HCT116 (cell line): ENCODE measurements around the gene UFD1. TPM values are rescaled to one million over a fixed set of nuclear protein-coding genes. Genes with fewer than 3 reads are reported as not detected.

Experiments used
- ATAC-seq: fragments of 200-7000 bp; cut with Tn5 transposase; 2 replicates; pipeline ENCODE4 v1.9.1; 2020; ENCODE audit warnings: mild to moderate bottlenecking, moderate library complexity
- BruUV-seq: library from RNA; stranded (reverse); fragments of 400-500 nt; replicated peaks from 2 replicates; lab custom pipeline; 2021; lab: Mats Ljungman, UMichigan
- CTCF ChIA-PET: fragments of 300-600 bp; sonication (Branson Sonifier 250); formaldehyde crosslinking; loops from one replicate; lab custom pipeline; 2021; ENCODE audit warnings: antibody characterized with exemption; lab: Charles Lee
- POLR2A ChIA-PET: fragments of 300-600, 350-600 bp; sonication (Branson Sonifier 250); formaldehyde crosslinking; loops from one replicate; lab custom pipeline; 2021; ENCODE audit warnings: antibody characterized with exemption; lab: Charles Lee
- RAD21 ChIA-PET, 2 experiments: fragments of 300-600 bp; sonication (Branson Sonifier 250); formaldehyde crosslinking; loops; one replicate each; lab custom pipeline; 2023; ENCODE audit warnings: low total read pairs in 2 of 2; ENCODE audit not compliant: uncharacterized antibody in 2 of 2, unreplicated experiment in 2 of 2, low non-redundant PET in 1 of 2; lab: Charles Lee
- DNase-seq: peaks from one replicate; pipeline ENCODE4 v3.0.0-alpha.2; 2010; ENCODE audit warnings: low read depth, low spot score
- H2AFZ ChIP-seq: fragments of 200-600 bp; shearing (Covaris generic), sonication (generic); 2 replicates; pipeline ENCODE4 v1.6.1; 2017; ENCODE audit warnings: low read depth, mixed run types, mixed read lengths, antibody characterized with exemption, low read length; ENCODE audit not compliant: poor library complexity, severe bottlenecking
- H3K27ac ChIP-seq: 2 replicates; pipeline ENCODE4 v1.5.1; 2012; ENCODE audit warnings: low read depth, low read length
- H3K27me3 ChIP-seq: fragments of 200-600 bp; sonication (generic); 2 replicates; pipeline ENCODE4 v1.6.1; 2016; ENCODE audit warnings: mixed run types, low read length, mixed read lengths; ENCODE audit not compliant: insufficient read depth
- H3K36me3 ChIP-seq, 2 experiments: fragments of 200-500 bp in 1 of 2; fragments of 200-600 bp in 1 of 2; sonication (Bioruptor generic) in 1 of 2; sonication (generic) in 1 of 2; 2 replicates each; pipeline versions ENCODE4 v1.5.1 to v1.6.1; 2014 to 2016; ENCODE audit warnings: low read length in 2 of 2, inconsistent platforms in 1 of 2, mixed read lengths in 1 of 2, mixed run types in 1 of 2; ENCODE audit not compliant: insufficient read depth in 2 of 2, control insufficient read depth in 1 of 2
- H3K4me1 ChIP-seq, 2 experiments: fragments of 200-600 bp in 1 of 2; sonication (generic) in 1 of 2; 2 replicates each; pipeline versions ENCODE4 v1.5.1 to v1.6.1; 2012 to 2017; ENCODE audit warnings: low read length in 2 of 2, inconsistent platforms in 1 of 2, mild to moderate bottlenecking in 1 of 2, mixed read lengths in 1 of 2, mixed run types in 1 of 2, moderate library complexity in 1 of 2; ENCODE audit not compliant: insufficient read depth in 2 of 2, control insufficient read depth in 1 of 2
- H3K4me2 ChIP-seq: fragments of 200-600 bp; sonication (generic); 2 replicates; pipeline ENCODE4 v1.6.1; 2017; ENCODE audit warnings: mixed run types, low read length, mixed read lengths
- H3K4me3 ChIP-seq, 2 experiments: fragments of 200-600 bp in 1 of 2; sonication (generic) in 1 of 2; replicated peaks in 1 of 2; 2 replicates each; pipeline ENCODE4 v1.5.1; 2011 to 2016; ENCODE audit warnings: low read length in 2 of 2, control low read depth in 1 of 2, low read depth in 1 of 2, mild to moderate bottlenecking in 1 of 2, mixed read lengths in 1 of 2, mixed run types in 1 of 2
- H3K79me2 ChIP-seq: fragments of 200-600 bp; sonication (generic); 2 replicates; pipeline ENCODE4 v1.6.1; 2017; ENCODE audit warnings: mild to moderate bottlenecking, mixed run types, low read length, moderate library complexity, mixed read lengths; ENCODE audit not compliant: insufficient read depth
- H3K9ac ChIP-seq: fragments of 200-600 bp; sonication (generic); 2 replicates; pipeline ENCODE4 v1.6.1; 2016; ENCODE audit warnings: low read length, mixed read lengths
- H3K9me2 ChIP-seq: fragments of 200-600 bp; sonication (generic), shearing (Covaris generic); 2 replicates; pipeline ENCODE4 v1.6.1; 2017; ENCODE audit warnings: mixed run types, mild to moderate bottlenecking, moderate library complexity; ENCODE audit not compliant: insufficient read depth
- H3K9me3 ChIP-seq, 2 experiments: fragments of 200-500 bp in 1 of 2; fragments of 200-600 bp in 1 of 2; sonication (Bioruptor generic) in 1 of 2; sonication (generic) in 1 of 2; 2 replicates each; pipeline ENCODE4 v1.6.1; 2014 to 2017; ENCODE audit warnings: low read length in 2 of 2, mixed read lengths in 2 of 2, inconsistent platforms in 1 of 2, low read depth in 1 of 2, mild to moderate bottlenecking in 1 of 2, mixed run types in 1 of 2, moderate library complexity in 1 of 2; ENCODE audit not compliant: control insufficient read depth in 1 of 2, insufficient read depth in 1 of 2
- H4K20me1 ChIP-seq: fragments of 200-600 bp; sonication (generic), shearing (Covaris generic); 2 replicates; pipeline ENCODE4 v1.6.1; 2017; ENCODE audit warnings: mixed run types, mild to moderate bottlenecking, moderate library complexity; ENCODE audit not compliant: insufficient read depth
- ATF3 ChIP-seq: IDR thresholded peaks from 2 replicates; pipeline ENCODE4 v1.6.1; 2012
- EGR1 ChIP-seq: IDR thresholded peaks from 2 replicates; pipeline ENCODE4 v1.6.1; 2012; ENCODE audit warnings: low read depth
- EZH2phosphoT487 ChIP-seq: fragments of 200-600 bp; IDR thresholded peaks from 2 replicates; pipeline ENCODE4 v1.6.1; 2018; ENCODE audit warnings: antibody characterized with exemption, borderline replicate concordance
- FOSL1 ChIP-seq: IDR thresholded peaks from 2 replicates; pipeline ENCODE4 v1.6.1; 2012; ENCODE audit warnings: low read depth
- JUND ChIP-seq: IDR thresholded peaks from 2 replicates; pipeline ENCODE4 v1.6.1; 2012
- POLR2AphosphoS5 ChIP-seq: IDR thresholded peaks from 2 replicates; pipeline ENCODE4 v1.6.1; 2011; ENCODE audit warnings: mild to moderate bottlenecking, low read depth, low read length, moderate library complexity
- REST ChIP-seq: IDR thresholded peaks from 2 replicates; pipeline ENCODE4 v1.6.1; 2012; ENCODE audit warnings: low read depth
- SIN3A ChIP-seq: IDR thresholded peaks from 2 replicates; pipeline ENCODE4 v1.6.1; 2012; ENCODE audit warnings: low read depth
- SP1 ChIP-seq: IDR thresholded peaks from 2 replicates; pipeline ENCODE4 v1.6.1; 2012; ENCODE audit warnings: low read depth
- TCF7L2 ChIP-seq: IDR thresholded peaks from 2 replicates; pipeline ENCODE4 v1.7.0; 2011; ENCODE audit warnings: borderline replicate concordance, inconsistent platforms; ENCODE audit not compliant: insufficient read depth, insufficient read length; ENCODE audit errors: extremely low read depth
- YY1 ChIP-seq: IDR thresholded peaks from 2 replicates; pipeline ENCODE4 v1.6.1; 2011; ENCODE audit warnings: low read length, low read depth, moderate library complexity, mild to moderate bottlenecking; ENCODE audit not compliant: insufficient replicate concordance; ENCODE audit errors: extremely low read depth
- ZBTB33 ChIP-seq: IDR thresholded peaks from 2 replicates; pipeline ENCODE4 v1.6.1; 2011; ENCODE audit warnings: mild to moderate bottlenecking, low read length, moderate library complexity; ENCODE audit not compliant: insufficient replicate concordance; ENCODE audit errors: extremely low read depth
- ZNF274 ChIP-seq: fragments of 200-500 bp; sonication (Bioruptor generic); IDR thresholded peaks from 2 replicates; pipeline ENCODE4 v1.6.1; 2014; ENCODE audit warnings: mild to moderate bottlenecking, low read depth, low read length, inconsistent platforms
- intact Hi-C: fragments of 100-400 bp; cut with micrococcal nuclease; formaldehyde crosslinking; loops from 2 replicates; pipeline ENCODE4 v1.10.0; 2022
- total RNA-seq: library from RNA; stranded (reverse); gene quantifications from one replicate; pipeline ENCODE4 v1.2.1, GENCODE V29; 2021; ENCODE audit not compliant: unreplicated experiment

UFD1 gene
- total RNA-seq, 1 experiment from 2014 or later, result 97.5 TPM

- Histone ChIP-seq H3K9me2 (no peaks in the 10 kb centered on the region), H3K4me2 (no peak overlapping the region), H3K4me1 (peaks cover 0 to 5% of the 10 kb centered on the region in 2 experiments; a peak in 1 of 4 replicates), H3K27me3 (no peaks in the 10 kb centered on the region), H2AFZ (no peak overlapping the region), H3K27ac (no peak overlapping the region), H3K4me3 (no peak overlapping the region), H3K9me3 (no peaks in the 10 kb centered on the region), H3K9ac (no peak overlapping the region)
- DNase-seq, result no peak
- POLR2A ChIA-PET, result no interaction called here
- ATAC-seq, result no peak
- intact Hi-C loops, result no loop called here
- no peak for TF ChIP-seq YY1
- no peak for TF ChIP-seq EGR1
- TF ChIP-seq FOSL1, result no peak
- TF ChIP-seq JUND, result no peak
- TF ChIP-seq SP1, result no peak
- TF ChIP-seq TCF7L2, result no peak
- TF ChIP-seq EZH2phosphoT487, result no peak
- no peak for TF ChIP-seq ZBTB33
- TF ChIP-seq ATF3, result no peak
- TF ChIP-seq SIN3A, result no peak
- TF ChIP-seq POLR2AphosphoS5, result no peak
- no peak for TF ChIP-seq ZNF274
- no peak for TF ChIP-seq REST
- TF ChIP-seq, all 23 proteins: peak for 0
- ChIA-PET CTCF (no interaction called here), RAD21 (no interaction called here)
- Histone ChIP-seq H3K79me2 (no peaks in the 10 kb centered on the region), H4K20me1 (no peaks in the 10 kb centered on the region), H3K36me3 (no peaks in the 10 kb centered on the region)
- BruUV-seq, result no TSS peak
Measured at GRCh38 chr22:19523240-19524169, 44.5 kb upstream of the UFD1 start.
